ENCODE results near the gene SPATA6.
"Not testable (repeated sequence)": the region's sequence is repeated elsewhere in the genome, so short reads cannot be mapped to it uniquely, and the experiment has no call there.

SPATA6 gene

GRCh38 chr1:48462716-48463302 is 9.2 kb downstream of the SPATA6 start:
- CTCF ChIA-PET, result interaction anchor here (0.6 to 1.4 kb wide), 2 partner anchors 9 to 35 kb away, joined by 3 read pairs; partner anchors contain the start of gene SPATA6
- POLR2A ChIA-PET, result no interaction called here
- no peak for DNase-seq (ENCODE audit: extremely low spot score)
- no peak for TF ChIP-seq CTCF (IDR thresholded peaks at IDR 0.05; ENCODE audit: control extremely low read depth, extremely low read depth, low read depth, missing control alignments)

DNA sequence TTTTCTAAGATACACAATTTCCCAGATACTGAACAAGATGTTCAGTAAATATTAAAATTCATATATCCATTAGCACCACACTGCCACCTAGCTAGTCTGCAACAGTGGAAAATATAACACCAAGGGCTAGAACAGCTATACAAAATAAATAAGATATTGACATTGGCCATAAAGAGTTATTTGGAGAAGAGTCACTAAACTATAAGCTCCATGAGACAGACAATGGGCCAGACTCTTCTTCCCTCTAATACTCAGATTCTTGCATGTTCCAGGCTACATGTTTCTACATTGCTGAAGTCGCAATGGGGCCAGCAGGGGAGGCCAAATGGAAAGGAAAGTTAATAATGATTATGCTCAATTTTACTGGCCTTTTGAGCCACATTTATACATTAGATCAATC is 21.5 kb downstream of the SPATA6 start:
- ChIA-PET CTCF (interaction anchor here (1.0 kb wide), 1 partner anchor 31 kb away, joined by 3 read pairs; no protein-coding TSS in a partner anchor), POLR2A (no interaction called here)
- no peak for TF ChIP-seq CTCF (IDR thresholded peaks at IDR 0.05; ENCODE audit: control extremely low read depth, extremely low read depth, low read depth, missing control alignments)
- DNase-seq (ENCODE audit: extremely low spot score), result no peak

DNA sequence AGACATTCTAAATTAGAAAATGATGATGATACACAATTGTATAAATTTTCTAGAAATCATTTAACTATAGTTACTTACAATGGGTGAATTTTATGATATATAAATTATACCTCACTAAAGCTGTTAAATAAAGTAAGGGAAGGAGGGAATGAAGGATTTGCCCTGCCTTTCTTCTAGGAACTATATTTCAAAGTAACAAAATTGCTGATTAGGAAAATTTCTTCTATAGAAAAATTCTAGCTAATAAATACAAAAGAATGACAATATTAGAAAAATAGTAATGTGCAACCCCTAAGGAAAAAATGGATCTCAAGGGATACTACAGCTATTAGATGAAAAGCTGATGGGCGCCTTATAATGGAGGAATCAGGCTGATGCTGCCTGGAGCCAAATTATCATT is 23.1 kb downstream of the SPATA6 start:
- no peak for DNase-seq (ENCODE audit: extremely low spot score)
- POLR2A ChIA-PET, result interaction anchor here (0.7 kb wide), 1 partner anchor 11 kb away, joined by 3 read pairs; no protein-coding TSS in a partner anchor
- CTCF ChIA-PET, result no interaction called here
- no peak for TF ChIP-seq CTCF (IDR thresholded peaks at IDR 0.05; ENCODE audit: control extremely low read depth, extremely low read depth, low read depth, missing control alignments)

DNA sequence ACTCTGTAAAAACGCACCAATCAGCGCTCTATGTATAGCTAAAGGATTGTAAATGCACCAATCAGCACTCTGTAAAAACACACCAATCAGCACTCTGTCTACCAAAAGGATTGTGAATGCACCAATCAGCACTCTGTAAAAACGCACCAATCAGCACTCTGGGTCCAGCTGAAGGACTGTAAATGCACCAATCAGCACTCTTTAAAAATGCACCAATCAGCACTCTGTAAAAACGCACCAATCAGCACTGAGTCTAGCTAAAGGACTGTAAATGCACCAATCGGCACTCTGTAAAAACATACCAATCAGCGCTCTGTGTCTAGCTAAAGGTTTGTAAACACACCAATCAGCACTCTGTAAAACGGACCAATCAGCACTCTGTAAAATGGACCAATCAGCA is 27.8 kb downstream of the SPATA6 start:
- POLR2A ChIA-PET; DNase-seq (ENCODE audit: extremely low spot score): not testable (repeated sequence)
- CTCF ChIA-PET, result interaction anchor here (1.0 kb wide), 1 partner anchor 11 kb away, joined by 3 read pairs; no protein-coding TSS in a partner anchor

GRCh38 chr1:48442864-48443619 is 29.0 kb downstream of the SPATA6 start:
- no peak for DNase-seq (ENCODE audit: extremely low spot score)
- no peak for TF ChIP-seq CTCF (IDR thresholded peaks at IDR 0.05; ENCODE audit: control extremely low read depth, extremely low read depth, low read depth, missing control alignments)
- ChIA-PET CTCF (interaction anchor here (1.0 kb wide), 1 partner anchor 9 kb away, joined by 3 read pairs; no protein-coding TSS in a partner anchor), POLR2A (no interaction called here)

DNA sequence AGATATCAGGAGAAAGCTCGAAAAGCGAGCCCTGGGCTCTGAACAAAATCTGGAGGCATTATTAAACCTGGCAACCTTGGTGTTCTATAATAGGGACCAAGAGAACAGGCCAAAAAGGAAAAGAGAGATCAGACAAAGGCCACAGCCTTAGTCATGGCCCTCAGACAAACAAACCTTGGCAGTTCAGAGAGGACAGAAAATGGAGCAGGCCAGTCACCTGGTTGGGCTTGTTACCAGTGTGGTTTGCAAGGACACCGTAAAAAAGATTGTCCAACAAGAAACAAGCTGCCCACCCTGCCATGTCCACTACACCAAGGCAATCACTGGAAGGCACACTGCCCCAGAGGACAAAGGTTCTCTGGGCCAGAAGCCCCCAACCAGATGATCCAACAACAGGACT is 31.2 kb downstream of the SPATA6 start:
- CTCF ChIA-PET, result interaction anchor here (1.3 kb wide), 1 partner anchor 9 kb away, joined by 3 read pairs; no protein-coding TSS in a partner anchor
- POLR2A ChIA-PET; DNase-seq (ENCODE audit: extremely low spot score): not testable (repeated sequence)

GRCh38 chr1:48439380-48439779 is 32.6 kb downstream of the SPATA6 start:
- POLR2A ChIA-PET, result no interaction called here
- TF ChIP-seq CTCF (IDR thresholded peaks at IDR 0.05; ENCODE audit: control extremely low read depth, extremely low read depth, low read depth, missing control alignments), result no peak
- CTCF ChIA-PET, result no interaction called here
- DNase-seq (ENCODE audit: extremely low spot score), result no peak

DNA sequence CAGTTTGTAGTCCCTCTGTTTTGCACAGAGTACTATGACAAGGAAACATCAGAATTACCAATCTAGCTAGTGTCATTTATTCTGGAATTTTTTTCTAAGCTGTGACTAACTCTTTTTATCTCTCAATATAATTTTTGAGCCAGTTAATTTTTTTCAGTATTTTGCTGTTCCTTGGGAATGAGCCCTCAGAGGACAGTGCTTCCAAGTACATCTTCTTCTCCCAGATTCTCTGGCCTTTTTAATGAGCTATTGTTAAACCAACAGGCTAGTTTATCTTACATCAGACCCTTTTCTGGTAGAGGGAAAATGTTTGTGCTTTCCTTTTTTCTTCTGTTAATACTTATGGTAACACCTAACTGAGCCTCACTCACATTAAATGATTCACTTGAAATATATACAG is 34.6 kb downstream of the SPATA6 start:
- CTCF ChIA-PET; DNase-seq (ENCODE audit: extremely low spot score): not testable (repeated sequence)
- POLR2A ChIA-PET, result interaction anchor here (0.6 kb wide), 1 partner anchor 11 kb away, joined by 3 read pairs; no protein-coding TSS in a partner anchor

DNA sequence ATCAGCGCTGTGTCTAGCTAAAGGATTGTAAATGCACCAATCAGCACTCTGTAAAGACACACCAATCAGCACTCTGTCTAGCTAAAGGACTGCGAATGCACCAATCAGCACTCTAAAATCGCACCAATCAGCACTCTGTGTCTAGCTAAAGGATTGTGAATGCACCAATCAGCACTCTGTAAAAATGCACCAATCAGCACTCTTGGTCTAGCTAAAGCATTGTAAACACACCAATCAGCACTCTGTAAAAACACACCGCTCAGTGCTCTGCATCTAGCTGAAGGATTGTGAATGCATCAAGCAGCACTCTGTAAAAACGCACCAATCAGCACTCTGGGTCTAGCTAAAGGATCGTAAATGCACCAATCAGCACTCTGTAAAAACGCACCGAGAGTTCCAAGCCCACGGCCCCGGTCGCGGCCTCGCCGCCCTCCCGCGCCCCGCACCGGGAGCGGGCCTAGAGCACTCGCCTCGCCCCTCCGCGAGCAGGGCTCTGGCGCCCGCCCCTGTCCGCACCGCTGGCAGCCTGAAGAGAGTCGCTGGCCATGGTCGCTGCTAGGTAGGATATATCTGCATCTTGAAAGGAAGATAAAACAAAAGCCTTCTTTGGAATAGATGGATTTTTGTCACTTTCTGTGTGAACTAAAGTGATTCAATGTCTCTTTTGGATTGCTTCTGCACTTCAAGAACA is 36.5 kb downstream of the SPATA6 start:
- CTCF ChIA-PET; DNase-seq (ENCODE audit: extremely low spot score); POLR2A ChIA-PET: not testable (repeated sequence)
